KMS-11 (cell line): ENCODE measurements around the gene CTSZ.

Source experiments
- H2AFZ ChIP-seq: fragments of 200-600 bp; sonication (generic); 2 replicates; pipeline ENCODE4 v1.6.1; 2016; ENCODE audit warnings: antibody characterized with exemption, mixed run types, low read depth
- H3K27ac ChIP-seq: fragments of 200-600 bp; sonication (generic); 2 replicates; pipeline ENCODE4 v1.6.1; 2016; ENCODE audit warnings: mild to moderate bottlenecking, mixed run types
- H3K27me3 ChIP-seq: fragments of 200-600 bp; sonication (generic); 2 replicates; pipeline ENCODE4 v1.6.1; 2017; ENCODE audit warnings: mild to moderate bottlenecking, low read depth, mixed run types, moderate library complexity; ENCODE audit not compliant: insufficient read depth
- H3K36me3 ChIP-seq: fragments of 200-600 bp; sonication (generic); 2 replicates; pipeline ENCODE4 v1.6.1; 2017; ENCODE audit warnings: mild to moderate bottlenecking, mixed run types; ENCODE audit not compliant: insufficient read depth
- H3K4me1 ChIP-seq: fragments of 200-600 bp; sonication (generic); 2 replicates; pipeline ENCODE4 v1.6.1; 2016; ENCODE audit warnings: mild to moderate bottlenecking, low read depth, mixed run types; ENCODE audit not compliant: poor library complexity, severe bottlenecking
- H3K4me2 ChIP-seq: fragments of 200-600 bp; sonication (generic); 2 replicates; pipeline ENCODE4 v1.7.0; 2016; ENCODE audit warnings: mild to moderate bottlenecking, mixed run types
- H3K4me3 ChIP-seq: fragments of 200-600 bp; sonication (generic); IDR thresholded peaks from 2 replicates; pipeline ENCODE4 v1.6.1; 2017; ENCODE audit warnings: low read depth, low read length, mixed read lengths; ENCODE audit not compliant: insufficient read depth
- H3K79me2 ChIP-seq: fragments of 200-600 bp; sonication (generic); 2 replicates; pipeline ENCODE4 v1.6.1; 2016; ENCODE audit warnings: low read depth, mixed run types; ENCODE audit not compliant: insufficient read depth
- H3K9ac ChIP-seq: fragments of 200-600 bp; sonication (generic); 2 replicates; pipeline ENCODE4 v1.6.1; 2016; ENCODE audit warnings: mild to moderate bottlenecking, mixed run types
- H4K20me1 ChIP-seq: fragments of 200-600 bp; sonication (generic); 2 replicates; pipeline ENCODE4 v1.6.1; 2016; ENCODE audit warnings: mild to moderate bottlenecking, mixed run types; ENCODE audit not compliant: insufficient read depth
- CTCF ChIP-seq: fragments of 200-600 bp; sonication (generic); conservative IDR thresholded peaks from 2 replicates; pipeline ENCODE4 v1.6.1; 2017; ENCODE audit warnings: low read depth, mild to moderate bottlenecking, antibody characterized with exemption, low read length, moderate library complexity, mixed read lengths

CTSZ gene

GRCh38 chr20:58992911-58993310 lies 14.1 kb downstream of the CTSZ start:
- no peaks in the 10 kb centered on the region; the same call in 1 of the 2 replicates for H3K79me2 ChIP-seq
- peak overlapping the region; percentile 48 for H3K27ac ChIP-seq
- peak overlapping the region; percentile 31; the same call in 1 of the 2 replicates for H3K4me2 ChIP-seq
- H3K27me3 ChIP-seq, result no peaks in the 10 kb centered on the region
- TF ChIP-seq CTCF, result no peak
- H2AFZ ChIP-seq, result no peak overlapping the region
- H4K20me1 ChIP-seq, result no peaks in the 10 kb centered on the region
- H3K4me1 ChIP-seq, result peaks cover 45% of the 10 kb centered on the region
- H3K9ac ChIP-seq, result no peak overlapping the region; the same call in 1 of the 2 replicates
- peaks cover 26% of the 10 kb centered on the region for H3K36me3 ChIP-seq
- H3K4me3 ChIP-seq, result no peak overlapping the region

DNA sequence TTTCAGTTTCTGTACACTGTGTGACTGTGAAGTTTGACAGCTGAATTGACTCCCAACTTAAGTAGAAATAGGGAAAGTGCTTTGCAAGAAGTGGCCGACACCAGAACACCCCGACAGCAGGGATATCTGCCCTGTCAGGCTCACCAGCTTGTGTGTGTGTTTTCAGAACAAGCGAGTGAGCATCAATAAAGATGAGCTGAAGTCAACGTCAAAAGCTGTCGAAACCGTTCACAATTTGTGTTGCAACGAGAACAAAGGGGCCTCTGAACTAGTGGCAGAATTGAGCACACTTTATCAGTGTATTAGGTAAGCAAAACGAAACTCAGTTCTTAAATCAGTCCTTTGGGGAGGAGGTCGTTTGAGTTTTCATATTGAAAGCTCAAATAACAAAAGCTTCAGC lies 15.3 kb downstream of the CTSZ start:
- no peak overlapping the region for H2AFZ ChIP-seq
- no peak for TF ChIP-seq CTCF
- H3K79me2 ChIP-seq, result no peaks in the 10 kb centered on the region; the same call in 1 of the 2 replicates
- 0 out of 2 replicates have a peak overlapping the region, but pooled peaks have one; percentile 48 for H3K27ac ChIP-seq
- no peaks in the 10 kb centered on the region; the same call in 1 of the 2 replicates for H4K20me1 ChIP-seq
- no peak overlapping the region for H3K9ac ChIP-seq
- peaks cover 36% of the 10 kb centered on the region for H3K36me3 ChIP-seq
- H3K27me3 ChIP-seq, result no peaks in the 10 kb centered on the region
- H3K4me2 ChIP-seq, result peak overlapping the region; percentile 31; the same call in 1 of the 2 replicates
- H3K4me3 ChIP-seq, result no peak overlapping the region
- peaks cover 45% of the 10 kb centered on the region for H3K4me1 ChIP-seq

GRCh38 chr20:58990651-58991445 lies 16.2 kb downstream of the CTSZ start:
- Histone ChIP-seq H3K4me3 (no peak overlapping the region), H3K9ac (no peak overlapping the region), H2AFZ (no peak overlapping the region), H3K79me2 (peaks cover 2% of the 10 kb centered on the region; the same call in 1 of the 2 replicates), H3K4me1 (peaks cover 45% of the 10 kb centered on the region), H3K27ac (no peak overlapping the region), H3K36me3 (peaks cover 35% of the 10 kb centered on the region), H4K20me1 (no peaks in the 10 kb centered on the region; the same call in 1 of the 2 replicates), H3K4me2 (no peak overlapping the region), H3K27me3 (no peaks in the 10 kb centered on the region)
- no peak for TF ChIP-seq CTCF

DNA sequence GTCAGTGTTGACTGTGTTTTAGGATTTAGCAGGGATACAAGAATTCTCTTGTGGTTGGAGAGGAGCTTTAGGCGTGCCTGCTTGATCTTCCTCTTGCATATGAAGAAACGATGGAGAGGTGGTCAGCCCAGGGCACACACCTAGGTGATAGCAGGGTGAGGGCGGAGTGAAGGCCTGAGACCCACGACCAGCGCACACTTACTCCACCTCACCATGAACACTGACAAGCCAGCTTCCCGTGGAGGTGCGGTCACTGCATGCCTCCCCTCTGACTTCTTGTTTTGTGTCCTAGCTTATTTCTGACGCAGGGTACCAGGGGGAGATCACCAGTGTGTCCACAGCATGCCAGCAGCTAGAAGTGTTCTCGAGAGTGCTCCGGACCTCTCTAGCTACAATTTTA lies 17.9 kb downstream of the CTSZ start:
- Histone ChIP-seq H3K4me3 (no peak overlapping the region), H3K36me3 (peaks cover 33% of the 10 kb centered on the region), H3K27me3 (no peaks in the 10 kb centered on the region), H3K4me2 (no peak overlapping the region), H3K4me1 (peaks cover 32% of the 10 kb centered on the region), H3K9ac (no peak overlapping the region), H2AFZ (no peak overlapping the region), H3K27ac (no peak overlapping the region), H3K79me2 (peaks cover 18% of the 10 kb centered on the region), H4K20me1 (no peaks in the 10 kb centered on the region; the same call in 1 of the 2 replicates)
- TF ChIP-seq CTCF, result no peak
